ENCODE results near the gene AQR.
"Not testable (repeated sequence)": the region's sequence is repeated elsewhere in the genome, so short reads cannot be mapped to it uniquely, and the experiment has no call there.

Gene AQR

GRCh38 chr15:34969340-34970097 lies at the start of gene AQR:
AQR (minus strand) TSS chr15:34969742; CDS start chr15:34969613, 129 bp downstream.
- peak; percentile 73 to 77 (median 75) for DNase-seq (ENCODE audit: low read depth in 3 of 3, low spot score in 1 of 3)

GRCh38 chr15:35014241-35014640 lies 44.7 kb upstream of the AQR start:
- no peak for DNase-seq (ENCODE audit: low read depth in 3 of 3, low spot score in 1 of 3)

DNA sequence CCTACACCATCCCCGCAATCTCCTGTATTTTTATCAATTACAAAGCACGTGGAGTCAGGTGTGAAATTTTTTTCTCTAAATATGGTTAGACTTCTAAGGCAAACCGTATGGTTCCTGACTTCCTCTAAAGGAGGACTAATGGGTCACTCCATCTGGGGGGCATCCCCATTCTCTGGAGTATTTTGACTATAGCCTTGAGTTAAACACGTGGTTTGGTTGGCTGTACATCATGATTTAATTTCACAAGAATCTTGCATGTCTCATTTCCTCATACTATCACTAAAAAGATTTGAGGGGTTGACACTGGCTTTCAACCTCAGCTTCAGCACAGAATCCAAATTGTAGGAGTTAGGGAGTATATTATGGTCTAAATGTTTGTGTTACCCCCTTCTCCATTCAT lies 43.8 kb upstream of the AQR start:
- DNase-seq (ENCODE audit: low read depth in 3 of 3, low spot score in 1 of 3), result no peak

DNA sequence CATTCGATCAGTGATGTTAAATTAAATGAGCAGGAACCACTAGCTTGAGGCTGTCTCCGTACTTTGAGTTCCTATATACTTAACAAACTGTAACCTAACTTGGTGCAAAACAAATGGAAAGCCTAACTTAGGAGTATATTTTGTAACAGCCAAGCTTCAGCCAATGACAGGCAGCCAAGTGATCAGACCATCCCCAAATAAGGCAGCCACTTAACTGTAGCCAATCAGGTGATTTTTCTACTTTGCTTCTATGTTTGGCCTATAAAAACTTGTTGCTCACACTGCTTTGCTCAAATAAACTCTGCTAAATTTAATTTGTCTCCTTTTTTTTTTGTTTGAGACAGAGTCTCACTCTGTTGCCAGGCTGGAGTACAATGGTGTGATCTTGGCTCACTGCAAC lies 37.9 kb upstream of the AQR start:
- DNase-seq (ENCODE audit: low read depth in 3 of 3, low spot score in 1 of 3), result no peak

DNA sequence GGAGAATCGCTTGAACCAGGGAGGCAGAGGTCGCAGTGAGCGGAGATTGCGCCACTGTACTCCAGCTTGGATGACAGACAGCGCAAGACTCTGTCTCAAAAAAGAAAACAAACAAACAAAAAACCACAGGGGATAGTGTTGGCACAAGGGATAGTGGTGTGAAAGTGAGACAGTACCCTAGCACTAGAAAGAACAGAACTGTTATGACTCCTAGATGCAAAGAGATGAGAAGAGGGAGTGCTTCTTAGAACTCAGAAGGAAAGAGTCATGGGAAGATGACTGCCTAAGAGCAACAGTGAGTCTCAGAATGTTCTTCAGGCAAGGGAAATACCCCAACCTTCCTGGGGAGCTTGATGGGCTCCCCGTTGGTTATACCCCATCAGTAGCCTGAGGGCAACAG lies 36.4 kb upstream of the AQR start:
- no peak for DNase-seq (ENCODE audit: low read depth in 3 of 3, low spot score in 1 of 3)

DNA sequence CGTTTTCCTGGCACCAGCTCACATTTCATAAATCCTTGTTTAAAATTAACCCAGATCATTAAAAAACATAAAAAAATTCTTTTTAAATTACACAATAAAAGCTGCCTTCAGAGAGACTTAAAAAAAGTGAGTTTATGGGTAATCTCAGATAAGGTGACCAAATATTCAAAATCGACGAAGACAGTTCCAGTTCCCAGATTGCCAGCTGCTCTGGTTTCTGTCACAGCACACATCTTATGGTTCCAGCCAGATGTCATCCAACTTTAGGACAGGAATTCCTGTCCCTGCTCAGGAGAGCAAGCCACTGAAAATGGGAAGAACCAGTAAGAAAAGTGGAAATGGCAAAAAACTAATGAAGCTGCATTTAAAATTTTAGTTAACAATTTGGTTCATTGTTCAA lies 34.4 kb upstream of the AQR start:
- DNase-seq (ENCODE audit: low read depth in 3 of 3, low spot score in 1 of 3), result no peak

DNA sequence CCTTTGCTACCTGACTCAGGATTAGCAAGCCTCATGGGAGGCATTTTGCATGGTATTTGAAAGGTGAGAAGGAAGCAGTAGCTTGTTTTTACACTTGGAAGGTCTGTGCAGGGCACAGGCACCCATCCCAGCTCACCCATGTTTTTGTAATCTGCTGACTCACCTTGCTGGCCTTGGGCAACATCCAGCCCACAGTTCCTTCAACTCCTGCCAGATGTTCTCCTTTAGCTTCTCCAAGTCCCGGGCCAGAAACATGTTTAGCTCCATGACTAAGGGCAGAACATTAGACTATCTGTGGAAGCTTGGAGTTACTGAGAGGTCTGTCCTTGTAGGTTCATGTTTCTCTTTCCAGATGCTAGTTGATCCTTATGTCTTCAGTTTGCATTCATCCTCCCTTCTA lies 31.0 kb upstream of the AQR start:
- no peak for DNase-seq (ENCODE audit: low read depth in 3 of 3, low spot score in 1 of 3)

- DNase-seq (ENCODE audit: low read depth in 3 of 3, low spot score in 1 of 3), result no peak
These were observed 30.4 kb upstream of the AQR start for GRCh38 chr15:34999906-35000305.

GRCh38 chr15:34994925-34995324 lies 25.4 kb upstream of the AQR start:
- no peak for DNase-seq (ENCODE audit: low read depth in 3 of 3, low spot score in 1 of 3)

GRCh38 chr15:34993877-34994276 lies 24.3 kb upstream of the AQR start:
- no peak for DNase-seq (ENCODE audit: low read depth in 3 of 3, low spot score in 1 of 3)

DNA sequence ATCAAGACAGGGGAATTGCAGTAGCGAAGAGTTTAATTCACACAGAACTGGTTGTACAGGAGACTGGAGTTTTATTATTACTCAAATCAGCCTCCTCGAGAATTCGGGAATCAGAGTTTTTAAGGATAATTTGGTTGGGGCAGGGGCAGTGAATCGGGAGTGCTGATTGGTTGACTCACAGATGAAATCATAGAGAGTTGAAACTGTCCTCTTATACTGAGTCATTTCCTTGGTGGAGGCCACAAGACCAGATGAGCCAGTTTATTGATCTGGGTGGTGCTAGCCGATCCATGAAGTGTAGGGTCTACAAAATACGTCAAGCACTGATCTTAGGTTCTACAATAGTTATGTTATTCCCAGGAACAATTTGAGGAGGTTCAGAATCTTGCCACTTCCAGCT lies 23.9 kb upstream of the AQR start:
- no peak for DNase-seq (ENCODE audit: low read depth in 3 of 3, low spot score in 1 of 3)

- peak; percentile 42 to 80 (median 77) for DNase-seq (ENCODE audit: low read depth in 3 of 3, low spot score in 1 of 3)
These were observed 18.7 kb upstream of the AQR start, which contains the start of gene ZNF770 for GRCh38 chr15:34988027-34988902. ZNF770 (minus strand) TSS chr15:34988287; CDS start chr15:34983434, 4,853 bp downstream.

DNA sequence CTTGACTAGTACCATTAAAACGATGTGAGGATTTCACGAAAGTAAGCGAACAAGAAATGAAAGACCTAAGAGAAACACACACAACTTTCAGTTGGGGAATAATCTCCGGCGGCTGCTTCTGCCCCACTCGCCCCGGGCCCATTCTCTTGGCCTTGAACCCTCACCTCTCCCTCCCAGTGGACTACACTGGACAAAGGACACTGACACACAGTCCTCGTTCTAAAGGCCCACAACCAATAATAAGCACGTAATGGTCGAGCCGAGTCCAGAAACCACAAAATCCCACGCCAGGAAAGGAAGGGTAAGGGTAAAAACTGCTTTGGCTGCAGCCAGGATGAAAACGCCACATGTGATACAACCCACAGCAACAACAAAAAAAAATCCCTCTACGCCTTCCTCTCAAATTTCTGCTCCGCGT lies 18.1 kb upstream of the AQR start:
- no peak for DNase-seq (ENCODE audit: low read depth in 3 of 3, low spot score in 1 of 3)

DNA sequence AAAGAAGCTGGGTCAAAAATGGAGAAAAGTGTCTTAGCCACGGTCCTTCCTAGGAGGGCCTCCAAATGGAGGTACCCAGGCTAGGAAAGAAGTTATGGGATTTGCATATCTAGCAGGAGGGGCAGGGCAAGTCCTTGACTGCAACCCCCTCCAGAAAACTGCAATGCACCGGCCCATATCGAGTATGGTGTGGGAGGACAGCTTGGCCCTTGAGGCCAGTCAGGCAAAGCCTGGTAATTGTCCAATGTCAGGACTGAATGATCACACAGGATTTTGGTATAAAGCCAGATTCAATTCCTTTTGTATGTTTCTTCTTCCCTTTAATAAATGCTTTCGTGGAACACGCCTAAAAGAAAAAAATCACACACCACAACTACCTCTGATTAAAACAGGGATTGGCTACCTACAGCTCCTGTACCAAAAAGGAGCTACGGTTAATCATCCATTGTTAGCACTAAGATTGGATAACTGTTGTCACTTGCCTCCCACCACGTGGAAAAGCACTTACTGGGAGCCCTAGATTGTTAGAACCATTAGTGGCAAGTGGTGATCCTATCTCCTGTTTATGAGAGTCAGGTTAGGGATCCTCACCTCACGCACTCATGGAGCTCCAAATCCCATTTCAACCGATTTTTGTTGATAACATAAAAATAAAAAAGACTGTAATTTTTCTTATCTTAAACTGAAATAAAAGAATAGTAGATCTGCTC lies 17.4 kb upstream of the AQR start:
- DNase-seq (ENCODE audit: low read depth in 3 of 3, low spot score in 1 of 3), result no peak

- DNase-seq (ENCODE audit: low read depth in 3 of 3, low spot score in 1 of 3), result no peak
These were observed 16.8 kb upstream of the AQR start for GRCh38 chr15:34986326-34986725.

DNA sequence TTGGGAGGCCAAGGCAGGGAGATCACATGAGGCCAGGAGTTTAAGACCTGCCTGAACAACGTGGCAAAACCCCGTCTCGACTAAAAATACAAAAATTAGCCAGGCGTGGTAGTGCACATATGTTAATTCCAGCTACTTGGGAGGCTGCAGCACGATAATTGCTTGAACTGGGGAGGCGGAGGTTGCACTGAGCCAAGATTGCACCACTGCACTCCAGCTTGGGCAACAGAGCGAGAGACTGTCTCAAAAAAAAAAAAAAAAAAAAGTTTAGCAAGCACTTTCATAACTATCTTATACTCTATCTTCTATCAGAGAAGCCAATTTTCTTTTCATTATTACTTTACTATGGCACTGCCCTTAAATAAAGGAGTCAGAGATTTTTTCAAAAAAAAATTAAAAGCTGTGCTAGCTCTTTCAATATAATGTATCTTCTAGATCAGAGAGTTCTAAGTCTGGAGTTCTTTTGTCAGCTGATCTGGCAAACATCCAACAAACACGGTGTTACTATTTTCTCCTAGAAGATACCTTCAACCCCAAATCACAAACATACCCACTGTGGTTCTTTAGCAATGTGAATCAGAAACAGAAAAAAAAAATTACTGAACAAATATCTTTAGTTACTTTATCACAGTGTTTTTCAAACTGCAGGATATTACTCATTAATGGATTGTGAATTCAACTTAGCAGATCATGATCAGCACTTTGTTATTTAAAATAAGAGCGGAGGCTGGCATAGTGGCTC lies 15.5 kb upstream of the AQR start:
- no peak for DNase-seq (ENCODE audit: low read depth in 3 of 3, low spot score in 1 of 3)

DNA sequence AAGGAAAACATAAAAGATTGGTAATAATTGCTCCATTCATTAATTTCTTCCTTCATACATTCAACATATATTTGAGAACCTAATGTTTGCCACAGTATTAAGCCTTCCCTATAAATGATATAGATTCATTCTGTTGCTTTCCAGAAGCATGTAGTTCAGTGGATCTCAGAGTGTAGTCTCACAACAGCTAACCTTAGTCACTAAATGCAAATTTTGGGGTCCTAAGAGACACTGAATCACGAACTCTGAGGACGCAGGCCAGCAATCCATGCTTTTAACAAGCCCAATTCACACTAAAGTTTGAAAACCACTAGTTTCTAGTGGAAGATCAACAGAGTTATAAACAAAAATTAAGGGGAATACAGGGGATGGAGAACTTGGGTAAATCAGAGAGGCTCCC lies 7.2 kb upstream of the AQR start:
- no peak for DNase-seq (ENCODE audit: low read depth in 3 of 3, low spot score in 1 of 3)

- DNase-seq (ENCODE audit: low read depth in 3 of 3, low spot score in 1 of 3), result no peak
These were observed 6.5 kb upstream of the AQR start for GRCh38 chr15:34976073-34976472.

DNA sequence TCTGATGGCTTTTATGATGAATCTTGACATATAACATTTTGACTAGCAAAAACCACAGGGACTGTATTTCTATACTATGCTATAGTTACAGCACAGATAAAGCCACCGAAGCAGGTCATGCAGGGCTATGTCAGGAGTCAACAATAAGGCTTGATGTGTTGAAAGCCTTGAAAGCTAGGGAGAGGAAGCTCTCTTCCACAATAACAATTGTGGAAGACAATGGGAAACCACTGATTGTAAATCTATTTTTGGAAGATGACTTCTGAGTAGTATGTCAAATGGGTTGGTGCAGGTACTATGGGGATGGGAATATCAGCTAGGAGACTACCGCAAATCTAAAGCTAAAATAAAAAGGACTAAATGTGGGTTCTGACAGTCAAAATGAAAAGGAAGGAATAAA lies 4.0 kb upstream of the AQR start:
- no peak for DNase-seq (ENCODE audit: low read depth in 3 of 3, low spot score in 1 of 3)

DNA sequence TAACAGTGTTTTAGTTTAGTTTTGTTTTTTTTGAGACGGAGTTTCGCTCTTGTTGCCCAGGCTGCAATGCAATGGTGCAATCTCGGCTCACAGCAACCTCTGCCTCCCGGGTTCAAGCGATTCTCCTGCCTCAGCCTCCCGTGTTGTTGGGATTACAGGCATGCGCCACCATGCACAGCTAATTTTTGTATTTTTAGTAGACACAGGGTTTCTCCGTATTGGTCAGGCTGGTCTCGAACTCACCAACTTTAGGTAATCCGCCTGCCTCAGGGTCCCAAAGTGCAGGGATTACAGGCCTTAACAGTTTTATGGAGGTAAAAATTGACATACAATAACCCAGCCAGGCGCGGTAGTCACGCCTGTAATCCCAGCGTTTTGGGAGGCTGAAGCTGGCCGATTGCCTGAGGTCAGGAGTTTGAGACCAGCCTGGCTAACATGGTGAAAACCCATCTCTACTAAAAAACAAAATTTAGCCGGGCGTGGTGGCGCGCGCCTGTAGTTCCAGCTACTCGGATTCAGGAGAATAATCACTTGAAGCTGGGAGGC lies 629 bp upstream of the AQR start:
- DNase-seq (ENCODE audit: low read depth in 3 of 3, low spot score in 1 of 3), result not testable (repeated sequence)

GRCh38 chr15:34964277-34964676 lies 5.3 kb downstream of the AQR start:
- no peak for DNase-seq (ENCODE audit: low read depth in 3 of 3, low spot score in 1 of 3)
